NCI-H345 (cell line): Measurements from ENCODE around the gene TFRC.
"Not testable (repeated sequence)": the region's sequence is repeated elsewhere in the genome, so short reads cannot be mapped to it uniquely, and the experiment has no call there.

ENCODE experiments used
- DNase-seq: peaks from one replicate; lab custom pipeline; 2025; lab: John Stamatoyannopoulos, UW

Gene TFRC

GRCh38 chr3:196004359-196005052 lies 77.4 kb downstream of the TFRC start:
- not testable (repeated sequence) for DNase-seq

GRCh38 chr3:196003611-196004010 lies 78.3 kb downstream of the TFRC start:
- DNase-seq: no peak

- DNase-seq: not testable (repeated sequence)
Observed at GRCh38 chr3:196002721-196003120, 79.2 kb downstream of the TFRC start.

- DNase-seq: not testable (repeated sequence)
Observed at GRCh38 chr3:196001240-196001639, 80.7 kb downstream of the TFRC start.

- DNase-seq: not testable (repeated sequence)
Observed at GRCh38 chr3:196000360-196000950, 81.4 kb downstream of the TFRC start.

- DNase-seq: no peak
Observed at GRCh38 chr3:195999896-196000295, 82.0 kb downstream of the TFRC start.
